Retinal pigment epithelial cell (primary cell): ENCODE measurements around the gene PPP1R13B.

Source experiments
- DNase-seq: peaks from one replicate; pipeline ENCODE4 v3.0.0-alpha.2; 2010; ENCODE audit warnings: low read depth
- H3K4me3 ChIP-seq: 2 replicates; pipeline ENCODE4 v1.5.1; 2011; ENCODE audit warnings: mild to moderate bottlenecking, low read length, control low read depth, moderate library complexity
- CTCF ChIP-seq: conservative IDR thresholded peaks from 2 replicates; pipeline ENCODE4 v1.5.1; 2011; ENCODE audit warnings: low read depth, low read length, control low read depth, inconsistent platforms

Gene PPP1R13B

GRCh38 chr14:103828315-103828967 is 18.9 kb downstream of the PPP1R13B start:
- H3K4me3 ChIP-seq, result no peak overlapping the region
- no peak for TF ChIP-seq CTCF
- no peak for DNase-seq

GRCh38 chr14:103825101-103825500 is 22.3 kb downstream of the PPP1R13B start:
- DNase-seq, result no peak
- TF ChIP-seq CTCF, result no peak
- no peak overlapping the region for H3K4me3 ChIP-seq

GRCh38 chr14:103820908-103821307 is 26.5 kb downstream of the PPP1R13B start:
- no peak for DNase-seq
- TF ChIP-seq CTCF, result no peak
- no peak overlapping the region for H3K4me3 ChIP-seq

GRCh38 chr14:103820382-103820781 is 27.0 kb downstream of the PPP1R13B start:
- DNase-seq, result no peak
- H3K4me3 ChIP-seq, result no peak overlapping the region
- TF ChIP-seq CTCF, result no peak

GRCh38 chr14:103819503-103820307 is 27.7 kb downstream of the PPP1R13B start:
- H3K4me3 ChIP-seq, result no peak overlapping the region
- TF ChIP-seq CTCF, result no peak
- no peak for DNase-seq

GRCh38 chr14:103818870-103819269 is 28.5 kb downstream of the PPP1R13B start:
- TF ChIP-seq CTCF, result no peak
- no peak for DNase-seq
- no peak overlapping the region for H3K4me3 ChIP-seq

GRCh38 chr14:103818422-103818821 is 29.0 kb downstream of the PPP1R13B start:
- no peak for TF ChIP-seq CTCF
- DNase-seq, result no peak
- no peak overlapping the region for H3K4me3 ChIP-seq
